ENCODE measurements around the gene RAI14.

Gene RAI14

DNA sequence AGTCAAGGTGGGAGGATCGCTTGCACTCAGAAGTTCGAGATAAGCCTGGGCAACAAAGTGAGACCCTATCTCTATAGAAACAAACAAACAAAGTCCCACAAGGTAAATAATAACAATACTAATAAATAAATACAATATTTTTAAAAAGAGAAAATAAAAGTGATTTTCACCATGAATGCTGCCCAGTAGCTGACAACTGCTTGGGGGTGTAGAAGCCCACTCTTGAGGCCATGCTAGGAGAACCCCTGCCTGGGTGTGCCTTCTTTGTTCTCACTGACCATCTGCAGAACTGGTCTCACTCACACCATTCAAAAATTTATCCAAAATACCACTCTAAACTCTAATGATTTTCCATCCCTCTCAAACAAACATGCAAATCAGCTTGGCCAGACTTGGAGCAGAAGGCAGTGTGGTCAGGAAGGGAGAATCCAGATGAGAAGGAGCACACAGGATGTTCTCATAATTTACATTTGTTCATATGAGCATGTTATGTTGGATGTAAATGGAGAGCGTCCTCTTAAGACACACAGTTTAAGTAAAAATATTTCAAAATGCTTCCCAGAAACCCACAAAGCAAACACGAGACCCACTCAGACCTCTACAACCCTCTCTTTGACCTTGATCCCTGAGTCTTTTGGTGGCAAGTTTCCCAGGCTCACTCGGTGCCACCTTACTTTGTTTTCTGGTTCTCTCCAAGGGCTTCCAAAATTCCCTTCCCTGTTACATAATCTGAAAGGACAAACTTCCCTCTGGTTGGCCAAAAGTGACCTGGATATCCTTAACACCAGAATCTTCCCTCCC, 7.9 kb upstream of the RAI14 start:
- no peak for DNase-seq (ENCODE audit: low read depth)

DNA sequence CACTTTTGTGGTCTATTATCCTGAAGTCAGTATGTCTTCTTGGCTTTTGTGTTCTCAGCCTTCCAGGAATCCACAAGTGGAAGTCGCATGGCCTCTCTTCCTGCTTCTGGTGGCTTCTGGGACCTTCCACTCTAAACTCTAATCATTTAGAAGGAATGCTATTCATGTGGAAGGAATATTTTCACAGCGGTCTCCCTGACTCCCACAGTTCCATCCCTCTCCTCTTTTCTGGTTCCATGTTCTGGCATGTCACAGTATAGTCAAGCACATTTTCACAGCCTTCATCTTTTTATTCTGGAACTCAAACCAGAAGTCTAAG, 7.3 kb upstream of the RAI14 start:
- no peak for DNase-seq (ENCODE audit: low read depth)

- no peak for DNase-seq (ENCODE audit: low read depth)
These were observed 4.3 kb upstream of the RAI14 start for GRCh38 chr5:34651791-34652190.

- no peak for DNase-seq (ENCODE audit: low read depth)
These were observed 3.7 kb upstream of the RAI14 start for GRCh38 chr5:34652466-34652865.

- no peak for DNase-seq (ENCODE audit: low read depth)
These were observed 3.2 kb upstream of the RAI14 start for GRCh38 chr5:34652914-34653313.

- DNase-seq (ENCODE audit: low read depth), result no peak
These were observed 2.4 kb upstream of the RAI14 start for GRCh38 chr5:34653708-34654107.

GRCh38 chr5:34655354-34655991, 655 bp upstream of the RAI14 start:
- DNase-seq (ENCODE audit: low read depth), result no peak

GRCh38 chr5:34656700-34657273, 659 bp downstream of the RAI14 start:
- no peak for DNase-seq (ENCODE audit: low read depth)

GRCh38 chr5:34657274-34657921, 1.3 kb downstream of the RAI14 start:
- no peak for DNase-seq (ENCODE audit: low read depth)

DNA sequence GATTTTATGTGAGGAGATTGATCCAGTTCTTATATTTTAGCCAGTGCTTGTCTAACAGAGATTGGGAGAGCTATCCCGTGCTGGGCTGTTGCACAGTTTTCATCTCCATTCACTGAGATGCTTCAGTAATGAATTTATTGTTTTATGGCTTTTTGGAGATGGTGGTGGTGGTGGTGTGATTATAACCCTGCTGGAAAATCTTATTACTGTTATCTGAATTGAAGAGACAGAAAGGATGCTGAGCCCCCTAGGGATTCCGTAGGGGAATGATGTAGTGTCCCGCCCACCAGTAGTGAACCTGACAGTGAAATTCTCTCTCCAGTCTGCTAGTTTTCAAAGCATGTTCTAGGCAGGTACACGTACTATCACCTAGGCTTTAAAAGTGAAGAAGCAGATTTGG, 1.9 kb downstream of the RAI14 start:
- no peak for DNase-seq (ENCODE audit: low read depth)

GRCh38 chr5:34659168-34659567, 3.0 kb downstream of the RAI14 start:
- DNase-seq (ENCODE audit: low read depth), result no peak

DNA sequence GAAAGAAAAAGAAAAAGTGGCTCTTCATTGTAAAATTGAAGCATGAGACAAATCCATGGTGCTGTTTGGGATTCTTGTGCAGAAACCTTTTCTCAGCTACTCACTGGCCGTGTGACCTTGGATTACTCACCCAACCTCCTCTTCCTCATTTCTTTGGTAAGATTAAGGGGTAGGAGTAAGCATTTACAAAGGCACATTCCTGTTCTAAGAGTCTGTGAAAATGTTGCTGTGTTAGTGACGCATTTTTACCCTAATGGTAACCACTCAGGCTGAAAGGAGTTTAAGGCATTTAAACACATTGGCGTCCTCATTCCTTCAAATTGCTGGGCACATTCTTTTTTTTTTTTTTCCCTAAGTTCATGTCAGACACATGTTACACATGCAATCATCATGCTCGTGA, 4.3 kb downstream of the RAI14 start:
- DNase-seq (ENCODE audit: low read depth), result no peak

DNA sequence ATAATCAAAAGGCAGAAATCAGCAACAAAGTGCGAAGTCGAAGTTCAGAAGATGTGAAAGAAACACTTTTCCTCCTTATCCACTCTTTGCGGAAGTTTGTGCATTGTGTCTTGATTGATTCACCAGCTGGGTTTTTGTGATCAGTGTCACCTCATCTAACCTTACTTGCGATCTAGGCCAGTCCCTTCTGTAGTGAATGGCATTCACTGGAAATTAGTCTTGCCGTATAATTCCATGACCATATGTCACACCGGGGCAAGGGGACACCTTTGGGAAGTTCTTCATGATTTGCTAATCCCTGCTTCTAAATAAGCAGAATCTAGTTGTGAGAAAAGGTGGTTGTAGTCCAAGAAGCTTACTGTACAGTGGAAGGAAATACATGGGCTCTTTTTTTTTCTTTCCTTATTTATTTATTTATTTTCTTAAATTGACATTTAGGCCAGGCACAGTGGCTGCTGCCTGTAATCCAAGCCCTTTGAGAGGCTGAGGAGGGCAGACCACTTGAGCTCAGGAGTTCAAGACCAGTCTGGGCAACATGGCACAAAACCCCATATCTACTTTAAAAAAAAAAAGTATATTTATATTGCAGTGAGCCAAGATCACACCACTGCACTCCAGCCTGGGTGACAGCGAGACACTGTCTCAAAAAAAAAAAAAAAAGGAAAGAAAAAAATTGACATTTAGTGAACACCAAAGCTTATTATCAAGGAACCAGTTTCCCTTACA, 7.8 kb downstream of the RAI14 start:
- DNase-seq (ENCODE audit: low read depth), result no peak

DNA sequence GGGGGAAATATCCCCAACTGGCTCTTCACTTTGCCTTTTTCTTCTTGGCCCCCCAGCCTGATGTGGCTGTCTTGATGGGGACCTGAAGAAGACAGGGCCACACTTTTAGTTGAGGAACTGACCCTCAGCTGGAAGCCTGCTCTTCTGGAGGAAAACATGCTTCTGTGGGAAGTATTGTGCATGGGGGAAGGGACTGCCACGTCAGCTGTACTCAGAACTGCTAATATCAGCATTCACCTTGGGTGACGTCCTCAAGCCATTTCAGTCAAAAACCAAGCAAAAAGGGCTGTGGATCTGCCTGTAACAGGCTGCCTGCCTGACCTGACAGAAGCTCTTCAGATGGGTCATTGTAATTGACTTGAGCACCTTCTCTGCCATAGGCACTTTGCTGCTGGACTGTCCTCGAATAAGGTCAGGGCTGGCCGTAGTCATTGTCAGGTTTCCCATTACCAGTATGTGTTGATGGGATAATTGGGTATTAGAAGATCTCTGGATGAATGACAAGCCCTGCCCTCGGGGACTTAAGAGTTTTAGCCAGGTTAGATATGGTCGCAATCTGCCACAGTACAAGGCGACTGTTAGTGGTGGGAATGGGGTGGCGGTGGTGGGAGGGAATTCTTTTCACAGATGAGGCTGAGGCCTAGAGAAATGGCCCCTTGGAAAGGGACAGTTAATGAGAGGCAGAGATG, 10.4 kb downstream of the RAI14 start:
- DNase-seq (ENCODE audit: low read depth), result no peak

DNA sequence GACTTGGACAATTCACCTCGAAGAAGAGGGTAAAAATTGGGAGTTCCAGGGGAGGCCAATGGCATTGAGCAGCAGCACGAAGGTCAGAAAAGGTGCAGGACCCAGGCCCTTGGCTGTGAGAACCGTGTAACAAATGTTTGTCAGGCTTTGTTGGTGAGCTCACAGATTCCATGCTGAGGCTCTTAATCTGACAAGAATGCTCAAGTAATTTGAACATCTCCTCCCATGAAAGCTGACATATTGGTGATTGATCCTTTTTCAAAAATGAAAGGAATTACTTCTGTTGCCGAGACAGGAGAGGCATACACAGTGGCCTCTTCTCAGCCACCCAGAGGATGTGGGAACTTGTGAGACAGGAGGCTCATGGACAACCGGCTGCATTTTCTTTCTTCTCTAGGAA, 11.6 kb downstream of the RAI14 start:
- DNase-seq (ENCODE audit: low read depth), result no peak

GRCh38 chr5:34669931-34670516, 13.9 kb downstream of the RAI14 start:
- DNase-seq (ENCODE audit: low read depth), result no peak

GRCh38 chr5:34672196-34672595, 16.1 kb downstream of the RAI14 start:
- no peak for DNase-seq (ENCODE audit: low read depth)

DNA sequence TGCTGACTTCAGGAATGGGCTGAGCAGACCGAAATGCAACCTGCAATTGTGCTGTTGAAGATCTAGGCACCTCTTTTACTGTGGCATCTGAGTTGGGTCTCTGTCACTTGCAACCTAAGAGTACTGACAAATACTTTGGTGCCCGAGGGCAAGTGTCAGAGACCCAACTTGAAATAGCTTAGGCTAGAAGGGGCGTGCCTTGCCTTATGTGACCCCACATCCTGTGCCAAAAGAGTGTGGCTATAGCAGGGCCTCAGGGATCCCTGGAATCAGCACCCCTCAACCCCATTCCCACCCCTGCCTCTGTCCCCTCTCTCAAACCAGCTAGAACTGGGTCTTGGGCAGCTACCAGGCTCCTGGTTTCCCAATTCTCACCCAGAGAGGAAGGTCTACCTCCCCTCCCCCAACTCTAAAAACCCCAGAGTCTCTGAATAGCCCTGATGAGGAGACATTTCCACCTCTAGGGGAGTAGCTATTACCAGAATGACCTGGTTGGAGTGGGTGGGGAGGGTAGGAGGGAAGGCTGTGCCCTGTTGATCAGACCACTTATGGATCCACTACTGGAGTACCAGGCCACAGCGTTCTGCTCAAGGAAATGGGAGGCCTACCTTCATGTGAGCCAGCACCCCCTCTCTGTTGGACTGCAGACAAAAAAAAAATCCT, 17.5 kb downstream of the RAI14 start:
- DNase-seq (ENCODE audit: low read depth), result no peak

GRCh38 chr5:34674187-34674586, 18.1 kb downstream of the RAI14 start:
- no peak for DNase-seq (ENCODE audit: low read depth)

DNA sequence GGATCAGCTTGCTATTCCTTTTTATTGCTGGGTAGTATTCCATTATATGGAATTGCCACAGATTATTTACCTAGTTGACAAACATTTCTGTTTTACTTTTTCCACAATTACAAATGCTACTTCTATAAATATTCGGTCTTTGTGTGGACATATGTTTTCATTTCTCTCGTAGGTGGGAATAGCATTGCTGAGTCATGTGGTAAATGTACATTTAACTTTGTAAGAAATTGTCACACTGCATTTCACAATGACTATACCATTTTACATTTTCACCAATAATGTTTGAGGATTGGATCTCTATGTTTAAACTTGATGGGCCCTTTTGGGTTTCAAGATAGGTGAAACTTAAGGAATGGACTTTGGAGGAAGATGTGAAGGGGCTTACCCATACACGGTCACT, 19.7 kb downstream of the RAI14 start:
- DNase-seq (ENCODE audit: low read depth), result no peak

GRCh38 chr5:34676416-34676815, 20.3 kb downstream of the RAI14 start:
- no peak for DNase-seq (ENCODE audit: low read depth)
